WTC11 (cell line): Measurements from ENCODE around the gene BPI.

Source experiments
- AFF4 ChIP-seq: sonication (generic); formaldehyde crosslinking; IDR thresholded peaks from 2 replicates; pipeline ENCODE4 v1.8.1; 2023; ENCODE audit warnings: mild to moderate bottlenecking, missing genetic modification reagents, borderline replicate concordance
- ATF3 ChIP-seq: sonication (generic); formaldehyde crosslinking; conservative IDR thresholded peaks from 2 replicates; pipeline ENCODE4 v1.8.1; 2022; ENCODE audit warnings: mild to moderate bottlenecking, missing genetic modification reagents
- CREB1 ChIP-seq: sonication (generic); formaldehyde crosslinking; IDR thresholded peaks from 2 replicates; pipeline ENCODE4 v1.8.0; 2023; ENCODE audit warnings: mild to moderate bottlenecking, missing genetic modification reagents
- CREM ChIP-seq: sonication (generic); formaldehyde crosslinking; IDR thresholded peaks from 2 replicates; pipeline ENCODE4 v1.8.1; 2022; ENCODE audit warnings: mild to moderate bottlenecking, missing genetic modification reagents, moderate library complexity
- CTCF ChIP-seq: fragments of 200-600 bp; IDR thresholded peaks from 2 replicates; pipeline ENCODE4 v1.8.0; 2022; ENCODE audit warnings: antibody characterized with exemption
- ERG ChIP-seq: fragments of 250-450 bp; sonication (Bioruptor Pico); IDR thresholded peaks from 2 replicates; pipeline ENCODE4 v1.8.0; 2021; ENCODE audit warnings: mild to moderate bottlenecking
- ETV6 ChIP-seq: sonication (generic); formaldehyde crosslinking; IDR thresholded peaks from 2 replicates; pipeline ENCODE4 v1.8.1; 2022; ENCODE audit warnings: mild to moderate bottlenecking, missing genetic modification reagents
- GRHL2 ChIP-seq: fragments of 250-450 bp; sonication (Bioruptor Pico); IDR thresholded peaks from 2 replicates; pipeline ENCODE4 v1.8.0; 2022; ENCODE audit warnings: mild to moderate bottlenecking, moderate library complexity; ENCODE audit not compliant: insufficient replicate concordance, severe bottlenecking
- MAX ChIP-seq: sonication (generic); formaldehyde crosslinking; IDR thresholded peaks from 2 replicates; pipeline ENCODE4 v1.8.0; 2022; ENCODE audit warnings: mild to moderate bottlenecking, missing genetic modification reagents
- NFATC4 ChIP-seq: fragments of 250-450 bp; sonication (Bioruptor Pico); IDR thresholded peaks from 2 replicates; pipeline ENCODE4 v1.9.0; 2021; ENCODE audit warnings: mild to moderate bottlenecking
- ZNF232 ChIP-seq: sonication (generic); formaldehyde crosslinking; IDR thresholded peaks from 2 replicates; pipeline ENCODE4 v1.8.0; 2022; ENCODE audit warnings: mild to moderate bottlenecking, missing genetic modification reagents

- TF ChIP-seq CTCF (no peak), NFATC4 (CRISPR knock-in tag) (no peak), ATF3 (no peak), MAX (CRISPR knock-in tag) (no peak), ERG (CRISPR knock-in tag) (no peak), ZNF232 (CRISPR knock-in tag) (no peak), GRHL2 (CRISPR knock-in tag) (no peak), CREM (CRISPR knock-in tag) (no peak), AFF4 (CRISPR knock-in tag) (no peak), CREB1 (CRISPR knock-in tag) (no peak), ETV6 (CRISPR knock-in tag) (no peak)
Observed at GRCh38 chr20:38297916-38298674, 5.9 kb upstream of the BPI start.
